Loucy (cell line): Measurements from ENCODE around the gene ZNF605.
A peak's percentile ranks its signal among the peaks of the same experiment; 100 is the strongest.
"Not testable (repeated sequence)": the region's sequence is repeated elsewhere in the genome, so short reads cannot be mapped to it uniquely, and the experiment has no call there.

Experiments used
- H2AFZ ChIP-seq: fragments of 200-600 bp; sonication (generic); 2 replicates; pipeline ENCODE4 v1.6.0; 2016; ENCODE audit warnings: antibody characterized with exemption, mild to moderate bottlenecking, low read length, moderate library complexity
- H3F3A ChIP-seq: fragments of 200-600 bp; 2 replicates; pipeline ENCODE4 v1.6.0; 2016; ENCODE audit warnings: antibody characterized with exemption, low read depth, mild to moderate bottlenecking
- H3K27me3 ChIP-seq: fragments of 200-600 bp; sonication (generic); 2 replicates; pipeline ENCODE4 v1.6.1; 2014; ENCODE audit warnings: low read length, mild to moderate bottlenecking; ENCODE audit not compliant: insufficient read depth, poor library complexity, severe bottlenecking
- H3K36me3 ChIP-seq: fragments of 200-600 bp; sonication (generic); 2 replicates; pipeline ENCODE4 v1.6.1; 2016; ENCODE audit warnings: low read length; ENCODE audit not compliant: insufficient read depth
- H3K4me1 ChIP-seq: fragments of 200-600 bp; sonication (generic); 2 replicates; pipeline ENCODE4 v1.5.1; 2014; ENCODE audit warnings: low read length, mild to moderate bottlenecking; ENCODE audit not compliant: insufficient read depth, poor library complexity, severe bottlenecking
- H3K4me2 ChIP-seq: fragments of 200-600 bp; sonication (generic); 2 replicates; pipeline ENCODE4 v1.6.0; 2014; ENCODE audit warnings: antibody characterized with exemption, low read length, low read depth, mild to moderate bottlenecking; ENCODE audit not compliant: poor library complexity, severe bottlenecking
- H3K4me3 ChIP-seq: fragments of 200-600 bp; sonication (generic); 2 replicates; pipeline ENCODE4 v1.5.1; 2014; ENCODE audit warnings: low read length, mild to moderate bottlenecking, mixed read lengths; ENCODE audit not compliant: poor library complexity, severe bottlenecking
- H3K79me2 ChIP-seq: fragments of 200-600 bp; sonication (generic); 2 replicates; pipeline ENCODE4 v1.6.1; 2014; ENCODE audit warnings: low read length; ENCODE audit not compliant: insufficient read depth
- H3K9ac ChIP-seq: fragments of 200-600 bp; sonication (generic); 2 replicates; pipeline ENCODE4 v1.6.0; 2014; ENCODE audit warnings: mild to moderate bottlenecking, low read depth, low read length, moderate library complexity; ENCODE audit not compliant: poor library complexity, severe bottlenecking
- H3K9me2 ChIP-seq: fragments of 200-600 bp; sonication (generic); replicated peaks from 2 replicates; pipeline ENCODE4 v1.6.1; 2016; ENCODE audit warnings: low read depth, low read length, mixed read lengths
- H3K9me3 ChIP-seq: fragments of 200-600 bp; sonication (generic); 2 replicates; pipeline ENCODE4 v1.6.1; 2014; ENCODE audit warnings: mild to moderate bottlenecking, antibody characterized with exemption, low read length, low read depth; ENCODE audit not compliant: insufficient read depth
- H4K20me1 ChIP-seq: fragments of 200-600 bp; sonication (generic); 2 replicates; pipeline ENCODE4 v1.6.0; 2014; ENCODE audit warnings: antibody characterized with exemption, low read length, mild to moderate bottlenecking; ENCODE audit not compliant: insufficient read depth, poor library complexity, severe bottlenecking
- CTCF ChIP-seq: fragments of 200-600 bp; sonication (generic); conservative IDR thresholded peaks from 2 replicates; pipeline ENCODE4 v1.5.1; 2014; ENCODE audit warnings: mild to moderate bottlenecking, antibody characterized with exemption, low read length
- EZH2phosphoT487 ChIP-seq: fragments of 200-600 bp; IDR thresholded peaks from 2 replicates; pipeline ENCODE4 v1.6.1; 2018; ENCODE audit warnings: antibody characterized with exemption, mild to moderate bottlenecking, moderate library complexity, borderline replicate concordance

The ZNF605 gene

GRCh38 chr12:132986001-132986884, 30.1 kb upstream of the ZNF605 start, which contains the start of gene ZNF26:
TSS of gene ZNF26 (plus strand) at chr12:132986367. CDS start at chr12:132986841, 474 bp downstream.
- Histone ChIP-seq H4K20me1 (no peaks in the 10 kb centered on the region), H3K4me1 (peaks cover 11% of the 10 kb centered on the region), H3K27me3 (no peaks in the 10 kb centered on the region), H3K4me2 (peak within 1 kb of the TSS; percentile 77), H3K79me2 (peaks cover 49% of the 10 kb centered on the region), H3K9me2 (no peaks in the 10 kb centered on the region), H2AFZ (peak within 1 kb of the TSS; percentile 98), H3K9me3 (no peaks in the 10 kb centered on the region), H3K36me3 (no peaks in the 10 kb centered on the region), H3F3A (no peaks in the 10 kb centered on the region), H3K9ac (peak within 1 kb of the TSS; percentile 81), H3K4me3 (peak within 1 kb of the TSS; percentile 90)
- TF ChIP-seq CTCF (no peak), EZH2phosphoT487 (no peak)

- 0 out of 2 replicates have a peak, but pooled peaks have one; percentile 26 for TF ChIP-seq CTCF
- not testable (repeated sequence) for H3K4me3 ChIP-seq, H3K9ac ChIP-seq, H3F3A ChIP-seq, H3K9me3 ChIP-seq, H3K27me3 ChIP-seq, H3K36me3 ChIP-seq, H3K4me1 ChIP-seq, H3K9me2 ChIP-seq, H3K4me2 ChIP-seq, H2AFZ ChIP-seq, H3K79me2 ChIP-seq, H4K20me1 ChIP-seq
Measured at GRCh38 chr12:132976870-132977269, 20.8 kb upstream of the ZNF605 start.

GRCh38 chr12:132972374-132972773, 16.3 kb upstream of the ZNF605 start:
- Histone ChIP-seq H3K4me3 (no peak overlapping the region), H3K36me3 (no peaks in the 10 kb centered on the region), H3K4me1 (no peaks in the 10 kb centered on the region), H4K20me1 (no peaks in the 10 kb centered on the region), H3K9me3 (peaks cover 11% of the 10 kb centered on the region; the same call in 1 of the 2 replicates), H3K9me2 (no peaks in the 10 kb centered on the region), H3F3A (no peaks in the 10 kb centered on the region), H3K9ac (no peak overlapping the region), H3K79me2 (no peaks in the 10 kb centered on the region), H3K27me3 (no peaks in the 10 kb centered on the region), H2AFZ (no peak overlapping the region), H3K4me2 (no peak overlapping the region)
- TF ChIP-seq CTCF (no peak), EZH2phosphoT487 (no peak)
